Gastroesophageal sphincter (tissue), 4 donors: ENCODE measurements around the gene MMP24. TPM values are rescaled to one million over a fixed set of nuclear protein-coding genes. Genes with fewer than 3 reads are reported as not detected.
A peak's percentile ranks its signal among the peaks of the same experiment; 100 is the strongest.

ENCODE experiments used
- ATAC-seq: fragments of 150-250 bp; one replicate; pipeline ENCODE4 v1.9.1; 2016; ENCODE audit warnings: mild to moderate bottlenecking, moderate library complexity
- H3K27ac ChIP-seq, 4 donors: fragments of 200-600 bp; sonication (generic) in 3 of 4; 1 replicate in 3 of 4; 2 replicates in 1 of 4; pipeline ENCODE4 v1.5.1; 2016 to 2019
- H3K27me3 ChIP-seq: fragments of 200-600 bp; sonication (generic); one replicate; pipeline ENCODE4 v1.5.1; 2019
- H3K36me3 ChIP-seq, 2 donors: fragments of 200-600 bp; sonication (generic); one replicate each; pipeline ENCODE4 v1.5.1; 2019; ENCODE audit warnings: control low read depth in 1 of 2
- H3K4me1 ChIP-seq, 3 donors: fragments of 200-600 bp; sonication (generic); 1 replicate in 2 of 3; 2 replicates in 1 of 3; pipeline ENCODE4 v1.5.1; 2016 to 2019; ENCODE audit warnings: control low read depth in 2 of 3
- H3K4me3 ChIP-seq, 2 donors: fragments of 200-600 bp; sonication (generic); one replicate each; pipeline ENCODE4 v1.5.1; 2019; ENCODE audit warnings: mild to moderate bottlenecking in 1 of 2, moderate library complexity in 1 of 2
- H3K9me3 ChIP-seq, 3 donors: fragments of 200-600 bp; sonication (generic); one replicate each; pipeline ENCODE4 v1.5.1; 2017 to 2019; ENCODE audit warnings: control low read depth in 2 of 3
- EP300 ChIP-seq: sonication (generic); formaldehyde crosslinking; IDR thresholded peaks from one replicate; pipeline ENCODE4 v1.6.1; 2017; ENCODE audit warnings: antibody characterized with exemption, mild to moderate bottlenecking
- POLR2A ChIP-seq, 2 donors: fragments of 450-650 bp; IDR thresholded peaks; one replicate each; pipeline ENCODE4 v1.6.1; 2017; ENCODE audit warnings: antibody characterized with exemption in 2 of 2, mild to moderate bottlenecking in 2 of 2, moderate library complexity in 1 of 2
- POLR2AphosphoS5 ChIP-seq: sonication (generic); formaldehyde crosslinking; IDR thresholded peaks from one replicate; pipeline ENCODE4 v1.6.1; 2017; ENCODE audit warnings: antibody characterized with exemption
- WGBS, 2 donors: methylation state at CpG; one replicate each; pipeline ENCODE4 v1.1.5; 2018; ENCODE audit warnings: low coverage in 1 of 2; 5-methylcytosine and 5-hydroxymethylcytosine counted together
- total RNA-seq, 4 donors: library from RNA; depleted of rRNA; stranded (reverse); fragments of >200 nt; gene quantifications; one replicate each; pipeline ENCODE4 v1.1.0, GENCODE V29; 2016
- TF ChIP-seq, protein P1 (sequence below), 4 experiments: fragments of 200-600 bp in 2 of 4; fragments of 450-650 bp in 2 of 4; sonication (generic) in 1 of 4; IDR thresholded peaks; one replicate each; pipeline ENCODE4 v1.5.1; 2017 to 2019; ENCODE audit warnings: antibody characterized with exemption in 4 of 4, mild to moderate bottlenecking in 2 of 4, moderate library complexity in 2 of 4

MMP24 gene
- total RNA-seq, 4 donors from 2014 or later, result 0.47 to 3.4 (median 1.8) TPM

DNA sequence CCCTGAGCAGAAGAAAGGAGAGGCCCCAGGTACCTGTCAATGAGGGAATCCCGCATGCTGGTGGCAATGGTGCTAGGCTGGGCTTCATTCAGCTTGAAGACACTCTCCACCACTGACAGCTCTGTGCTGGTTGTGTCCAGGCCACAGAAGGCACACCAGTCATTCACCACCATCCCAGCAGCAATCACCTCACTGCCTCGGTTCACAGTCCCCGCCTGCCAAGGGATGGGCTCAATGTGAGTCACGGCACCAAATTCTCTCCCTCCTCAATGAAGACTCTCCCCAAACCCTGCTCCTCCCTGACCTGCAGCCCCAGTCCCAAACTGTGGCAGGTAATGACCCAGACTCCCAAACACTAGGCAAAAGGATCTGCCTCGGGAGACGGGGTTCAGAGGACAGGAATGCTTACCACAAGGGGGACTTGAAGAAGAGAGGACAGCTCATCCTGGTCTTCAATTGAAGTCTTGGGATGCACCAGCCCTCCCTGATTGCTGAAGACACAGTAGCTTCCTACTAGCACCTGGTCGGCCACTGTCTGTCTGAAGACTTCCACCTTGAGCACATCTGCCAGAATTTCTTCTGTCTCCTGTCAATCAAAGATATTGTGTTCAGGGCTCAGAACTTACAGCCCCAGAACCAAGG is 53.2 kb downstream of the MMP24 start:
- Histone ChIP-seq H3K27me3 (no peaks in the 10 kb centered on the region), H3K36me3 (peaks cover 0 to 33% of the 10 kb centered on the region in 2 donors), H3K27ac (peak overlapping the region in 2 of 4 donors; percentile 96 to 99), H3K9me3 (no peaks in the 10 kb centered on the region), H3K4me1 (peaks cover 9 to 54% (median 24%) of the 10 kb centered on the region in 3 donors), H3K4me3 (no peak overlapping the region)
- TF ChIP-seq POLR2A (IDR thresholded peaks at IDR 0.05) (no peak), POLR2AphosphoS5 (no peak), EP300 (no peak)
- TF ChIP-seq, protein P1, sequence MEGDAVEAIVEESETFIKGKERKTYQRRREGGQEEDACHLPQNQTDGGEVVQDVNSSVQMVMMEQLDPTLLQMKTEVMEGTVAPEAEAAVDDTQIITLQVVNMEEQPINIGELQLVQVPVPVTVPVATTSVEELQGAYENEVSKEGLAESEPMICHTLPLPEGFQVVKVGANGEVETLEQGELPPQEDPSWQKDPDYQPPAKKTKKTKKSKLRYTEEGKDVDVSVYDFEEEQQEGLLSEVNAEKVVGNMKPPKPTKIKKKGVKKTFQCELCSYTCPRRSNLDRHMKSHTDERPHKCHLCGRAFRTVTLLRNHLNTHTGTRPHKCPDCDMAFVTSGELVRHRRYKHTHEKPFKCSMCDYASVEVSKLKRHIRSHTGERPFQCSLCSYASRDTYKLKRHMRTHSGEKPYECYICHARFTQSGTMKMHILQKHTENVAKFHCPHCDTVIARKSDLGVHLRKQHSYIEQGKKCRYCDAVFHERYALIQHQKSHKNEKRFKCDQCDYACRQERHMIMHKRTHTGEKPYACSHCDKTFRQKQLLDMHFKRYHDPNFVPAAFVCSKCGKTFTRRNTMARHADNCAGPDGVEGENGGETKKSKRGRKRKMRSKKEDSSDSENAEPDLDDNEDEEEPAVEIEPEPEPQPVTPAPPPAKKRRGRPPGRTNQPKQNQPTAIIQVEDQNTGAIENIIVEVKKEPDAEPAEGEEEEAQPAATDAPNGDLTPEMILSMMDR (IDR thresholded peaks at IDR 0.05), result no peak
- WGBS, 2 donors, result 76 to 86% methylated on average over 1 to 4 of the region's 7 CpGs
- no peak for ATAC-seq

GRCh38 chr20:35280523-35280922 is 54.0 kb downstream of the MMP24 start:
- no peak overlapping the region for H3K27ac ChIP-seq
- no peaks in the 10 kb centered on the region for H3K27me3 ChIP-seq
- no peak overlapping the region for H3K4me3 ChIP-seq
- no peak for ATAC-seq
- WGBS, 2 donors, result 90% methylated on average over 2 of the region's 6 CpGs; no CpG with 5 or more reads in 1 of the 2 donors
- H3K4me1 ChIP-seq, result peaks cover 9 to 58% (median 27%) of the 10 kb centered on the region in 3 donors
- peaks cover 0 to 30% of the 10 kb centered on the region in 2 donors for H3K36me3 ChIP-seq
- TF ChIP-seq POLR2AphosphoS5 (no peak), POLR2A (IDR thresholded peaks at IDR 0.05) (no peak), EP300 (no peak)
- TF ChIP-seq, protein P1 (IDR thresholded peaks at IDR 0.05), result no peak
- no peaks in the 10 kb centered on the region for H3K9me3 ChIP-seq

DNA sequence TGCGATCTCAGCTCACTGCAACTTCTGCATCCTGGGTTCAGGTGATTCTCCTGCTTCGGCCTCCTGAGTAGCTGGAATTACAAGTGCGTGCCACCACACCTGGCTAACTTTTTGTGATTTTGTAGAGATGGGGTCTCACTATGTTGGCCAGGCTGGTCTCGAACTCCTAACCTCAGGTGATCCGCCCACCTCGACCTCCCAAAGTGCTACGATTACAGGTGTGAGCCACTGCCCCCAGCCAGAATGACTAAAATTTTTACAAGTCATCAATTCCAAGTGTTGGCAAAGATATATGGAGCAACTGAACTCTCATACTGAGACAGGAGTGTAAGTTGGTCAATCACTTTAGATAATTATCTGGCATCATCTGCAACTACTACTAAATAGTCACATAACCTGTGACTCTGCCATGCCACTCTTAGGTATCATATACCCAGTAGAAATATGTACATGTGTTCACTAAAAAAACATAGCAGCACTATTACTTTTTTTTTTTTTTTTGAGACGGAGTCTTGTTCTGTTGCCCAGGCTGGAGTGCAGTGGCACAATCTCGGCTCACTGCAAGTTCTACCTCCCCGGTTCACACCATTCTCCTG is 55.1 kb downstream of the MMP24 start:
- Histone ChIP-seq H3K4me3 (no peak overlapping the region), H3K27ac (no peak overlapping the region), H3K9me3 (no peaks in the 10 kb centered on the region), H3K36me3 (peaks cover 0 to 30% of the 10 kb centered on the region in 2 donors), H3K4me1 (peaks cover 6 to 47% (median 20%) of the 10 kb centered on the region in 3 donors), H3K27me3 (no peaks in the 10 kb centered on the region)
- ATAC-seq, result no peak
- WGBS, 2 donors, result 94 to 96% methylated on average over 9 to 10 of the region's 10 CpGs
- TF ChIP-seq POLR2A (IDR thresholded peaks at IDR 0.05) (no peak), POLR2AphosphoS5 (no peak), EP300 (no peak)
- TF ChIP-seq, protein P1 (IDR thresholded peaks at IDR 0.05), result no peak

DNA sequence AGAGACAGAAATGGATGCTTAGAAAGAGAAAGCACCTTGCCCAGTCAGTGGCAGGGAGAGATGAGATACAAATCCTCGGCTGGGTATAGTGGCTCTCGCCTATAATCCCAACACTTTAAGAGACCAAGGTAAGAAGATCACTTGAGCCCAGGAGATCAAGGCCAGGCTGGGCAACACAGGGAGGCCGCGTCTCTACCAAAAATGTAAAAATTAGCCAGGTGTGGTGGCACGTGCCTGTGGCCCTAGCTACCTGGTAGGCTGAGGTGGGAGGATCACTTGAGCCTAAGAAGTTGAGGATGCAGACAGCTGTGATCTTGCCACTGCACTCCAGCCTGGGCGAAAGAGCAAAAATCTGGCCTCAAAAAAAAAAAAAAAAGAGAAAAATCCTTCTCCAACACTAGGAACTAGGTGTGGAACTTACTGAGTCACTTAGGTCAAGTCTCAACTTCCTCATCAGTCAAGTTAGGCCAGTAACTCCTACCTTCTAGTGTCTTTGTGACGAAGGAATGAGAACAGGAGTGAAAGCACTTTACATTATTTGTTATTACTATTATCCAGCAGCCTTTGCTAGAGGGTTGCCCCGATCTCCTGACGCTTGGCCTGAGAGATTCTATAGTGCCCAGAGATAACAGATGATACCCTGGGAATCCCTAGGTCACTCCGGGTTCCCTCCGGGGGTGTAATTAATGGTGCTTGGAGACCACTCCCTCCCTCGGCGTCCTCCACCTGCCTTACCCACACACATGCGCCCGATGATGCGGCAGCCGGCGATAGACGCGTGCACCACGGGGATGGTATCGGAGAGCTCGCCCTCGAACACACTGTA is 57.2 kb downstream of the MMP24 start:
- WGBS, 2 donors, result 11 to 33% methylated on average over 3 to 12 of the region's 24 CpGs
- H3K36me3 ChIP-seq, result peaks cover 0 to 28% of the 10 kb centered on the region in 2 donors
- no peaks in the 10 kb centered on the region for H3K9me3 ChIP-seq
- H3K27me3 ChIP-seq, result no peaks in the 10 kb centered on the region
- TF ChIP-seq, protein P1 (IDR thresholded peaks at IDR 0.05), result no peak
- TF ChIP-seq POLR2AphosphoS5 (no peak), EP300 (no peak), POLR2A (IDR thresholded peaks at IDR 0.05) (no peak)
- no peak for ATAC-seq
- H3K27ac ChIP-seq, result peak overlapping the region; percentile 17 to 87 (median 84)
- peaks cover 6 to 35% (median 15%) of the 10 kb centered on the region in 3 donors for H3K4me1 ChIP-seq
- peak overlapping the region; percentile 83 to 90 for H3K4me3 ChIP-seq
